GM18517 (cell line): ENCODE data around the gene NUCKS1.

Experiments used
- ATAC-seq: cut with Tn5 transposase; IDR thresholded peaks from one replicate; pipeline ENCODE4 v1.9.1; 2021; ENCODE audit warnings: mild to moderate bottlenecking, moderate library complexity; ENCODE audit not compliant: unreplicated experiment

NUCKS1 gene

GRCh38 chr1:205670611-205671430 lies 79.2 kb downstream of the NUCKS1 start:
- no peak for ATAC-seq

GRCh38 chr1:205670150-205670446 lies 79.9 kb downstream of the NUCKS1 start:
- ATAC-seq = no peak

GRCh38 chr1:205669341-205670149 lies 80.4 kb downstream of the NUCKS1 start:
- peak; percentile 31 for ATAC-seq

DNA sequence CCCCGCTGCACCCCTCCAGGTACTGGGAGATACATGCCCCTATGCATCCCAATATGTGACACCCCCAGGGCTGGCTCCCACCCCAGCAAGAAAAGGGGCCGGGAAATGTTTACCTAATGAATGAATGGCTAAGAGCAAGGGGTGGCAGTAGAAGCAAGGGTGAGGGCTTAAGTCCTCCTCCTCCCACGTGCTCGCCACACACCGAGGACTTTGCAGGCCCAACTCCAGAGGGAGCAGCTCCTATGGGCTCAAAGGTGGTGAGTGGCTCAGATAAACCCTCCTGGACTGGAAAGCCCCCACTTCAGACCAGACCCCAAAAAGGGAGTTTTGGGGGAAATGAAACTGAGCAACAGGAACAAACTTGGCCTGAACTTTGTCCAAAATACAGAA lies 81.0 kb downstream of the NUCKS1 start:
- ATAC-seq = peak; percentile 40

GRCh38 chr1:205667909-205668643 lies 81.9 kb downstream of the NUCKS1 start:
- no peak for ATAC-seq

GRCh38 chr1:205666372-205667166 lies 83.4 kb downstream of the NUCKS1 start:
- no peak for ATAC-seq

DNA sequence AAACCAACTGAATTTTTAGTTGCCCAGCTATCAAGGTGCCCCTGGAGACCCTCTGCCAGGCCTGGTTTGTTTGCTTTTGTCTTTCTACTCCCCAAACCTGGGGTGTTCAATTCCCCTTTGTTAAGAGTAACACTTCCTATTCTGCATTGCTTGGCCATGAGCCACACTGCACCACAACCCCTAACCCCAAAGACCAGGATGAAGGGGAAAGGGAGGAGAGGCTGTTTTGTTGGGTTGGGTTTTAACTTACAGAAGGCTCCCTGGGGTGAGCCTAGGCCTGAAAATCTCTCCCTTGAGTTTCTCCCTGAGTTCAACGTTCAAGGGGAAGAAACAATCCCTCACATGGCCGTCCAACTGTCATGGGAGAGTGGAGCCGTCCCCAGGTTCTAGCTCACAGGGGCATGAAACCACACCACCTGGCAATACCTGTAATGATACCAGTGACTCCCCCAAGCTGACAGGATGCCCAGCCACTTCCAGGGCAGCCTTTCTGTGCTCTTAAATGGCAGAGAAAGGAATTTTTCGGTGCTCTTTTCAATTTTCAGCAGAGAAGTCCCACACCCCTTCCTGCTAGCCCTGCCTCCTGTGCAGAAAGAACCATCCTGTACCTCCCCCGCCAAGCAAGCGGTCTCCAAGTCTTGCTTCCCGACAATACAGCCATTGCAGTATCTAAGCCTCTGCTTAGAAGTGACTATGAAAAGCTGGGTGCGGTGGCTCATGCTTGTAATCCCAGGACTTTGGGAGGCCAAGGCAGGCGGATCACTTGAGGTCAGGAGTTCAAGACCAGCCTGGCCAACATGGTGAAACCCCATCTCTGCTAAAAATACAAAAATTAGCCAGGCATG lies 84.6 kb downstream of the NUCKS1 start:
- ATAC-seq = no peak

DNA sequence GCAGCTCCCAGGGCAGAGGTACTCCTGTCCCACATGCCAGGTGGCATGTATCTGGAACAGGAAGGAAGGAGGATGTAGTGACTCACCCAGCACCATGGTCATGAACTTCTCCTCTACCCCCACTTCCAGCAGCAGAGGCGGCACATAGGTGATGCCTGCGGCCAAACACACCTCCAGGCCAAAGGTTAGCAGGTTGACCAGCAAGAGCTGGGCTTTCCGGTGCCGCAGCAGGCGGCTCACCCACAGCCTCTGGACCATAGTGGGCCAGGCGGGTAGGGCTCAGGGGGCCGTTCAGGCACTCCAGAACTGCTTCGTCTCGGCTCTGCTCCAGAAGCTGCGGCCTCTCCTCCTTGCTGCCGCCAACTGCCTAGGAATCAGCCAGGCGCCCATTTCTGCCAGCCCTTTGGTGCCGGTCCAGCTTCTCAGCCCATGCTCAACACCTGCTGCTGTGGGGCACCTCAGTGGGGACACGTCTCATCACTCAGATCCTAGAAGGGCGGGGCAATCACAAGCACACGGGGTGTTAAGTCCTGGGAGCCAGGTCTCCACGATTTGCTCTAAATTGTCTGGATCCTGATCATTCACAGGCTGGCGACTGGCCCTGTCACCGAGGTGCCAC lies 85.5 kb downstream of the NUCKS1 start:
- no peak for ATAC-seq

DNA sequence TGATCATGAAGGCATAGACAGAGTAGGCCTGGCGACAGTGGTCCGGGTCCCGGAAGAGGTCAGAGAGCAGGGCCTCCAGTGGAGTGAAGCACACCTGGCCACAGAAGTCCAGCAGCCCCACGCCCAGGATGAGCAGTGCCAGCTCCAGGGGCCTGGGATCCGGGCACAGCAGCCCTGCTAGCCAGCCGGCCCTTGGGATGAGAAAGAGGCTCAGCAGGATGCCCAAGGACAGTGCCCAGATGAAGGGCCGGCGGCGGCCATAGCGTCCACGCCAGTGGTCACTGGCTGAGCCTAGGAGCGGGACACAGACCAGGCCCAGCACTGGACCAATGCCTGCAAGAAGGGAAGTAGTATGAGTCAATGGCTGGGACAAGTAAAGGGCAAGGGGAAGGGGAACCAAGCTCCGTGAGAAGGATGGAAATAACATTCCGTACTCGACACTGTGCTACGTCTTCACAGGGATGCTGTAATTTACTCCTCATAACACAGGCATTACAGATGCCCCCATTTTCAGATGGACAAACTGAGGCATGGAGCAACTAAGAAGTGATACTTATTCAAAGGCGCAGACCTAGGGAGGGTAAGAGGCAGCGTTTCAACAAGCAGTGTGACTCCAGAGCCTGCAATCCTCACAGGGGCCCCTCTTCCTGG lies 86.6 kb downstream of the NUCKS1 start:
- no peak for ATAC-seq
